Fibroblast of upper back skin (primary cell): ENCODE data around the gene P2RX1.
"Not testable (repeated sequence)": the region's sequence is repeated elsewhere in the genome, so short reads cannot be mapped to it uniquely, and the experiment has no call there.

Source experiments
- DNase-seq: peaks from one replicate; pipeline ENCODE4 v3.0.0-alpha.2; 2013

Gene P2RX1

DNA sequence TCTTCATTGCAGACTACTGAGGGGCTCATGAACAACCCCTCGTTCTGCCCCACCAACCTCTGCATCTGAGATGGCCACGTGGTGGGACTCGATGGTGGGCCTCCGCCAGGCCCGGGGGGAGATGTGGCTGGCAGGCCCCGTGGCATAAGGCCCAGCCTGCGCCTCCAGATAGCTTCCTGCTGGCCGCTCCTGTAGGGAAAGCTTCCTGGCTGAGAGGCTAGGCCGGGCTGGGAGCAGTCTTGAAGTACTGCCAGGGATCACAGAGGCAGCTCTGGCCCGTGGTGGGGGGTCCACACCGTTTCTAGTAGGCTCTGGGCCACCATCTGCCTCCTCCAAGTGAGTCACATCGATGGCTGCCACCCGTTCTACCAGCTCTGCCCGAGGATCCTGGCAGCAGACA lies 31.0 kb downstream of the P2RX1 start:
- no peak for DNase-seq

DNA sequence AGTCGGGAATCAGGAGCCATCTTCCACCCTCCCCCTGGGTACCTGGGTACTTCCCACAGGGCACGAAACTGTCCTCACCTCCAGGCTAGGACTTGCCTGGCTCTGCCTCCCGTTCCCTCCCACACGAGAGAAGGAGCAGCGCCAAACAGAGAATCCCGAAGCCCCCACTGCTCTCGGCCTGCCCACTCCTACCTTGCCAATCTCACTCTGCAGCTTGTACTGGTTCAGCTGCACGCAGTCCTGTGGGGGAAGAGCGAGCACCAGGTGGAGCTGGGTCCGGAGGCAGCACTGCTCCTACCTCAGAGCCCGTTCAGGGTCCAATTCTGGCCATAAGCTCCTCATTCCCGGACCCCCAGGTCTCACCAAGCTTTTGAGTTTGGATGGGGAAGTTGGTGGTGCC lies 32.1 kb downstream of the P2RX1 start:
- DNase-seq: no peak

DNA sequence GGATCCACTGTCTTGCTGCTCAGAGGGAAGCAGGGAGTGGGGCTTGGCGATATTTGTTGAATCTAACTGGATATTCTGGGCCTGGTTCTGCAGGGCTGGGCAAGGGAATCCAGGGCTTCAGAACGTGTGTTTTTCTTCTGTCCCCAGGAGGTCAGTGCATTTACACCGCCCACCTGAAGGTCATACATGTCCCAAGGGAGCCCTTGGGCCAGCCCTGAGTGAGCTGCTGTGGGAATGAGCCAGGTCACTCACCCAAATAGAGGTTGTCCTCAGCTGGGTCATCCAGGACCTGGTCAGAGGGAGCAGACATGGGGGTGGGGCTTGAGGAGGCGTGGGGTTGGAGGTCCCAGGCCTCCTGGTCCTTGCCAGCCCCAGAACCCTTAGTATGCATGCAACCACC lies 34.0 kb downstream of the P2RX1 start:
- no peak for DNase-seq

DNA sequence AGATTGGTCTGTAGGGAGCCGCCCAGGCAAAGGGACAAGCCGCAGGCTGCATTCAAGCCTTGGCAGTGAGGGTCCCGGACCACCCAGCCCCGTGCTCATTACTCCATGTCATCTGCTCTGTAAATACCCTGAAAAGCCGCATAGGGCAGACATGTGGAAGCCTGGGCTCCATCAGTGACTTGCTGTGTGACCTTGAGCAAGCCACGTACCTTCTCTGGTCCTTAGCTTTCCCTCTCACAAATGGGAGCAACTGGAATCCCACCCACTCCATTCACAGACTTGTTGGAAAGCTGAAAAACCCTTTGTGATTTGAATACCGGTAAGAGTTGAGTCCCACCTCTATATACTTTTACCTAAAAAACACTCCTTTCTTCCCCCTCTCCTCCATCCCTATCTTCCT lies 35.3 kb downstream of the P2RX1 start:
- no peak for DNase-seq

DNA sequence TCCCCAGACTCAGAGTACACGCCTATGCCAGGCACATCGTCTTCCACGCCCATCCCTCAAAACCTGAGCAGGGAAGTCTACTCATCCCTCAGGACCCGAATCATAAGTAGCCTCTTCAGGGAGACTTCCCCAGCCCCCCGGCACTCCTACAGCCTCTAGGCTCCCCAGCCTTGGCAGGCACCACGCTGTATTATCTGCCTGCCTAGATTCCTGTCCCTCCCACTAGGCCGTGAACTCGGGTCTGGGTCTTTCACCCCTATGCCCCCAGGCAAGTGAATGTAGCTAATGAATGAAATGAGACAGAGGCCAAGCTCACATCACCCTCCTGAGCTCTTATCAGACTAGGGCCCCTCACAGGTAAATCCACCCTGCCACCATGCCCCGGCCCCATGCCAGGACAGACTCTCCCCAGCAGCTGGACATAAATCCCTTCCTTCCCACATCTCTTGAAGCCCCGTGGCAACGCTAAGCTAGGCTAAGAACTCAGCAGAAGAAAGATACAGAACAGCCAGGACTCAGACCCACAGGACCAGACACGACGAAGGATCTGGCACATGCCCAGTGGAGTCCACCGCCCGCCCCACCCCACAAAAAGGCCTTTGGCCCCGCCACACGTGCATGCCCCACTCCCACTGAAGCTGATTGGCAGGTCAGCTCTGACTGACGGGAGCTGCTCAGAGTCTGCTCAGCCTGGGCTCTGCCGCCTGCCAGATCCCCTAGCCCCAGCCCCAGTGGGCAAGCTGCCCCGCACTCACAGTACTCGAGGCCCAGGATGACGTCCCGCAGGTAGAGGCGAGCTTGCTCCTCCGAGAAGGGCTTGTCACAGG lies 36.5 kb downstream of the P2RX1 start:
- no peak for DNase-seq

DNA sequence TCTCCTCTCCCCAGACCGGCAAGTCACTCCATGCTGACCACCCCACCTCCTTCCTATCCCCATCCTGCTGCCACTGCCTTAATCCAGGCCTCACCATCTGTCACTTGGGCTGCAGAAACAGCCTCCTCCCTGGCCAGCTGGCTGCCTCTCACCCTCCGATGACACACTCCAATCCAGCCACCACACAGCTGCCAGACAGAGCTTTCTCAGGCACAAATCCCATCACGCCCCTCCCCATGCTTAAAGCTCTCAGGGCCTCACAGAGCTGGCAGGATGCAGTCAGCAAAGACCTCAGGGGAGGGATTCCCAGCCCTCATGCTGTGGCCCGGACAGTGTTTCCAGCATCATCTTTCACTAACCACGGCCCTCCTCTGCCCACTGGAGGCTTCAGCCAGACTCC lies 37.1 kb downstream of the P2RX1 start:
- peak; percentile 69 for DNase-seq

DNA sequence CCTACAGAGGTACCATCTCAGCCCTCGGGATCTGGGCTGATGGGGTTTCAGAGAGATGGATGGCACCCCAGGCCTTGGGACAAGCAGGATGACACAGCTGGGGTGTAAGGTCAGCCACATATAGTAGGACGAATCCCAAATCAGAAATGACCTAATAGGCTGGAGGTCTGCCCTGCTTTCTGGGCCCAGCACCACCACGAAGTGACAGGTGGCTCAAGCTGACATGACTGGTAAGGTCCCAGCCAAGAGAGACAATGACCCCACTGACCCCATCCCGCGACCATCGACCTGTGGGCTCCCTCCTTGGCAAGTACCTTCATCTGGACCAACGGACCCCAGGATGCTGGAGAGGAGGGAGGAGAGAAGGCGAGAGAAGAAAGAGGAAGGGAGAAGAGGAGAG lies 39.0 kb downstream of the P2RX1 start:
- DNase-seq: no peak

DNA sequence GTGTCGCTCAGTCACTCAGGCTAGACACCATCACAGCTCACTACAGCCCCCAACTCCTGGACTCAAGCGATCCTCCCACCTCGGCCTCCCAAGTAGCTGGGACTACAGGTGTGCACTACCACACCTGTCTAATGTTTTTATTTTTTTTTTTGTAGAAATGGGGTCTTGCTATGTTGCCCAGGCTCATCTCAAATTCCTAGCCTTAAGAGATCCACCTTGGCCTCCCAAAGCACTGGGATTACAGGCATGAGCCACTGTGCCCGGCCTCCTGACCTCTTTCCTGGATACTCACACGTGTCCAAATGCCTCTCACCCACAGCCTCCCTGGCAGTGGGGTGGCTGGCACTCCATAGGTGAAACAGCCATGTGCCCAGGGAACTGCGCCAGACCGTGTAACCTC lies 40.9 kb downstream of the P2RX1 start:
- DNase-seq: no peak

DNA sequence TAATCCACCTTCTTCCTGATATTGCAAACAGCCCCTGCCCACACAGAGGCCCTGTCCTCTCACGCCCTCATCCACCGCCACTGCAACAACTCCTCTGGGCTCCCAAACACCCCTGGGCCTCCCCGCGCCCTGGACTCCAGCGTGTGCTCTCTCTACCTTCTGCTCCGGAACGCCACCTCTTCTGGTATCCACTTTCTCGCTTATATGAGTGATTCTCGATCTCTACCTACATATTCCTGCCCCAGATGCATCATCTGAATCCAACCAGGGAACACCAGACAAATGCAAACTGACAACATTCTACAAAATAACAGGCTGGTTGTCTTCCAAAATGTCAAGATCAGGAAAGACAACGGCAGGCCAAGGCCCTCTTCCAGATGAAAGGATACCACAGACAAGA lies 42.4 kb downstream of the P2RX1 start:
- DNase-seq: no peak

DNA sequence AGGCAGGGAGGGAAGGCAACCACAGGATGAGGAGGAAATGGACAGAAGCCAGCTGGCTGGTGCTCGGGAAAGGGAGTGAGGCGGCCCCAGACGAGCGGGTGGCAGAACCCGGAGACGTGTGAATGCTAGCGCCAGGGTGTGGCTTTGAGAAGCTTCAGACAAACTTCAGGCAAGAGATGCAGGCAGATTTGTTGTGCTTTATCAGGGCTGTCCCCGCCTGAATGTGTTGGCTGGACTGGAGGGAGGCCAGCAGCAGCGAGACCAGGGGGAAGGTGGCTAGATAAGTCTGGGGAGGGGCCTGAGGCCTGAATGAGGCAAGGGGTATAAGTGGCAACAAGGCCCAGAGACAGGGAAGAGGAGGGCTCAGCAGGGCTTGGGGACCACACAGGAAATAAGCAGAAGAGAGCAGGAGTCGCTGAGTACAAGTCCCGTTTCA lies 45.4 kb downstream of the P2RX1 start:
- DNase-seq: peak; percentile 17

DNA sequence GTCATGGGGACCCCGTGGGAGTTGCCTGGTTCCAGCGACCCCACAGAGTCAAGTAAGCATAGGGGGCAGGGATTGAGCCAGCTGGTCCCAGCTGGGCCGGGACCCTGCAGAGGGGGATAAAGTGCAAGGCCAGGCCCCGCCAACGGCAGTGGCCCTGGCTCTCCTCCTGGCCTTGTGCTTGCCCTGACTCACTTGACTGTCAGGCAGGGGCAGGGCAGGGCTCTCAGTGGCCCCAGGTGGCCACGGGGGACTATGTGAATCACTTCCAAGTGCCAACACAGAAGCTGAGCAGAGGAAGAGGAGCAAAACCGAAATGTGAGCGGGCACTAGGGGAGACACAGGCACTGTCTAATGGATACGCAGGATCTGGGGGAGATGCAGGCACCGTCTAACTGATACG lies 48.7 kb downstream of the P2RX1 start:
- DNase-seq: no peak

DNA sequence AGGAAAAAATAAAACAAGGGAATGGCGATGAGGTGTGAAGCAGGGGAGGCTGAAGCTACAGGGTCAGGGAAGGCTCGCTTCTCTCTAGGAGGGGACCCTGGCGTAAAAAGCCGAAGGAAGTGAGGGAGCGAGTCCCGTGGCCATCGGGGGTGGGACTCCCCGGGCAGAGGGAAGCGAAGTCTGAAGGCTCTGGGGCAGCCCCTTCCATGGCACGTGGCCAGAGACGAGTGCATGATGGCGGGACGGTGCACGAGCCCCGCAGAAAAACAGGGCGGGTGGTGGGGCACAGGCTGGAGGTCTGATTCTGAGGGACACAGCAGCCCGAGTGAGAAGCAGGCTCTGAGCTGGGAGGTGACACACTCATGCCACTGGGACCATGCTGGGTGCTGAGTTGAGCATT lies 49.2 kb downstream of the P2RX1 start:
- no peak for DNase-seq

DNA sequence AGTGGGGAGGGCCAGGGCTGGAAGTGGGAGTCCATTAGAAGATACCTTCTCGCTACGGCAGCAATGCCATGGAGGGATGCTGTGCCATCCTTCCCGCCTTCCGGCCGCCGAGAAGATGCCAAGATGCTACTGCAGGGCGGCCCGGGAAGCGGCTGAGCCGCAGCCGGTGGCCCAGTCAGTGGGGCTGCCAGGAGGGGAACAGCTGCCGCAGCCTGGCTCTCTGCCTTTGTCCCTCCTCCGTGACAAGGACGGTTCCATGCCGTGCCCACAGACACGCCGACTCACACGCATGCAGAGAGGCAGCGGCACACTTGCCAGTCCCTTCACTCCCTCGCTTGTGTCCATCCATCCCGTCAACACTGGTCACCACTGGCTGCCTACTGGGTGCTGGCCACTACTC lies 50.0 kb downstream of the P2RX1 start:
- DNase-seq: no peak

DNA sequence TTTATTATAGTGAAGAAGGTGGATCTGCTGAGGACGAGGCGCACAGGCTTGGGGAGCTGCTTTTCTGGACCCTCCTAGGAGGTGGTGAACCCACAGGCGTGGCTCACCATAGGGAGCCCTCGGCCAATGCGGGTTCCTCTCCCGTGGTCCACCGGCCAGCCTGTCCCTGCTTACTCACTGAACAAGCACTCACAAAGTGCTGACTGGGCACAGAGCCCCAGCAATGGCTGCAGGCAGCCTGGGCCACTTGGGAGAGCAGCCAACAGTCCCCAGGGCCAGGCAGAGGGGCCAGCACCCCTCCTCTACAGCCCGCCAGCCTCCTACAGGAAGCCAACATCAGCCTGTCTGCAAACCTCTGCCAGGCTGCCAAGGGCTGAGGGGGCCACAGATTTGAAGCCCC lies 51.1 kb downstream of the P2RX1 start:
- no peak for DNase-seq

DNA sequence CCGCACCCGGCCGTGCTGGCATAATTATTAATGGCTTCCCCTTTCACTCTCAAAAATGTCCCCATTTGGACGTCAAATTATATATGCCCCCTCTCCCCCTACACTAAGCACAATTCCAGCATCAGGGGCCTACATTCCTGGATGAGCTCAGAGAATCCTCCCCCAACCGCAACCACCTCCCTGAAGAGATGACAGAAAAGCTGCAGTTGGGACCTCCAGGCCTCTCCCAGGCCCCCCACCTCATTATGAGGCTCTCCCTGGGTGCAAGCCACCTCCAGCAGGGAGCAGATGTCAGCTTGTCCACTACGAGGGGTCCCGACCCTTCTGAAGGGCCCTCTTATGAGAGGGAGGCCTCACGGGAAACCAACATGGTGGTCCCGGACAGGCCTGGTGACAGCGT lies 51.7 kb downstream of the P2RX1 start:
- no peak for DNase-seq

DNA sequence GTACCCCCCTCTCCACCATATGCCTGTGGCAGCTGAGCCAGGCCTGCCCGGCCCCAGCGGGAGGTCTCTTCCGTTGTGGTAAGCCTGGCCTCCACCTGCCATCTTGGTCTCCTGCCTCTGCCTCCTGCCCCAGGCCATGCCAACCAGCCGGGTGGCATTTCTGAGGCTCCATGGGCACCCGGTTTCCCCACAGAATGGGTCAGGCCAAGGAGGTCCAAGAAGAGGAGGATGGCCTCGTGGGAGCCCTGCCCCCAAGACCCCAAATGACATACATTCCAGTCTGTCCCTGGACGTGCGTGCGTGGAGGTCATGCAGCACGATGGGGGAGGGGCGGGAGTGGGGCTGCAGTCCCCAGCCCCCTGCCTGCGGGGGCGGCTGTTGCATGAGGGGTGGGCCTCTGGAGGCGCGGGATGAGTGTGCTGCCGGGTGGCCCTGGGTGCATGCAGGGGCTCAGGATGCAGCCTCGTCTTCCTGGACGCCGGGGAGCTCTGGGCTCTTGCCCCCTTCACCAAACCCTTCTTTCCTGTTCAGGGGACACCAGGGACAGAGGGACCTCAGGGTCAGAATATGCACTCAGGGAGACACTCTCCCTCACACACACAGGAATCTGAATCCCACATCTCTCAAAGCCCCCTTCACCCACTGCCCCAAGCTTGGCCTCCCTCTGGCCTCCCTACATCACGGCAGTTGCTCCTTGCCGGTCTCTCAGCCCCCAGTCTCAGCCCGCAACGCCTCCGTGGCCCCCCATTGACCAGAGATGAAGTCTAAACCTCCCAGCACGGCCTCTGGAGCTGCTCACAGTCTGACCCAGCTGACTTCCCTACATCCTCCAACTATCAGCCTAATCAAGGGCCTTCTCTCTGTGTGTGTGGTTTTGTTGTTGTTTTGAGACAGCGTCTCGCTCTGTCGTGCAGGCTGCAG lies 54.2 kb downstream of the P2RX1 start:
- DNase-seq: no peak

DNA sequence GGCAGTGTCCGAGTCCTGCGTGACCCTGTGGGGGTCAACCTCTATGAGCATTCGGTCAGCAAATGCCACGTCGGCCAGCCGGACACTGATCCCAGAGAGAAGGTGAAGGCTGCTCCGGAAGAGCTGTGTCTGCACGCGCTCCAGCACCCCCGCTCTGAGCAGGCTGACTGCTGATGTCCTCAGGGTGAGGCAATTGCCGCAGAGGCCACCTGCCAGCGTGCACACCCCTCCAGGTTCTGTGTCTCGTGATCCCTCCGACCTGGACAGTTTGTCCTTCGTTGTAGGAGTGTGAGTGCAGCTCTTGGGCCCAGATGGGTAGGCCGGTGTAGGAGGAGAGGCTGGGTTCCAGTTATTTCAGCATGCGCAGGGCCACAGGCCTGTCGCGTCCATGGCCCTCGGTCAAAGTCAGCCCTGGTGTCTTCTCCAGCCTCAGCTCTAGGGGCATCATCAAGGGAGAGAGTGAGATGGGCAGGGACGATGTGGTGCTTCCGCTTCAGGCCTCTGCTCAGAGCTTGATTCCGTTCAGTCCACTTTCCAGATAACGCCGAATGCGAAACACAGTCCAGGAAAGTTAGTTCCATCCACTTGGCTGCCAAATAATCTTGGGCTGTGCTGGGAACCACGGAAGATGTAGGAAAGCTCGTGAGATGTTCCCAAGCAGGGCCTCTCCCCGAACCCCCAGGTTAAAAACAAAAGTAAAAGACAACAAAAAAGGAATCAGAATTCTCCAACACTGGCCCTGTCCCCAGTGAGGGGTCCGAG lies 55.1 kb downstream of the P2RX1 start:
- DNase-seq: no peak

DNA sequence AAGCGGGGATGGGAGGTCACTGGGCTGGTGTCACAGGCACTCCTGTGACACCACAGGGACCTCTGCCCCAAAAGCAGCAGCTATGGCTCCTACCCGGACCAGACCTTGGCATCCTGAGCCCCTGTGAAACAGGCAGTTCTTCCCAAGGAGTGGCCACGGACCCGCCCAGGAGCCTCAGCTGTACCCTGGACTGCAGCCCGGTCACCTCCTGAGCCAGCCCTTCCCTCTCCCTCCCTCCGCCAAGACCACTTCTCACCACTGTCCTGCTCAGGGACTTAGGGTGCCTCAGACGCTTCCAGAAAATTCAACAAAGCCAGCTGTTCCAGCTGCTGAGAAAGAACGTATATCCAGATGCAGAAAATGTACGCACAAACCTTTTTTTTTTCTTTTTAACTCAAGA lies 56.3 kb downstream of the P2RX1 start:
- DNase-seq: no peak

DNA sequence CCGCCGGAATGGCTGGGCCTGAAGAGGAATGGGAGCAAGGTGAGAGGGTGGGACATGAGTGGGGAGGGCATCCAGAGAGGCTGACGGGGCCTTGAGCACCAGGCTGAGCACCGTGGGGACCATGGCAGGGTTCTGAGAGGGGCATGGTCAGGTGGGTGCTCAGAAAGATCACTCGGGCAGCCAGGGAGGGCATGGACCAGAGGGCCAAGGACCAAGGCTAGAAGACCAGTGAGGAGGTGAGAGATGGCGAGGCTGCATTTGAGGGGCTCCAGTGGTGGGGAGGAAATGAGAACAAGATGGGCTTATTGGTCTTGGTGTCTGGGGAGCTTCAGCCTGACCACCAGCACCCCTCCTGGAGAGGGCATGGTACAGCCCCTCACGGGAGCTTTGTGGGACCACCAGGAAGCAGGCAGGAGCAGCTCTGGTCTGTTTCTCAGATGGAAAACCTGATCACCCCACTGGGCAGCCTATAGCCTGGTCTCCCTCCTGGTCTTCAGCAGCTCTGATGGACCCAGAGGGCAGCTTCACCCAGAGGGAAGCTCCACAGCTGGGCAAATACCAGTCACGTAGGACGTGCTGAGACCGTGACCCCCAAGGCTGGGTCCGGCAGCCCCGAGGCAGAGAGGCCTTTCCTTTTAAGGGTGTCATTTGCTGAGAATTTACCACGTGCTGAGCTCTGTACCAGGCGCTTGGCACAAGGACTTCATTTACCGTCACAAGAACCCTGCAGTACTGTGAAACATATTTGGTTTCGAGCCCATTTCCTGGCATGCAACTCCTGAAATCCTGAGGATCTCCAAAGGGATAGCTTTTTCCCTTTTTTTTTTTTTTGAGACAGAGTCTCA lies 58.8 kb downstream of the P2RX1 start:
- no peak for DNase-seq

DNA sequence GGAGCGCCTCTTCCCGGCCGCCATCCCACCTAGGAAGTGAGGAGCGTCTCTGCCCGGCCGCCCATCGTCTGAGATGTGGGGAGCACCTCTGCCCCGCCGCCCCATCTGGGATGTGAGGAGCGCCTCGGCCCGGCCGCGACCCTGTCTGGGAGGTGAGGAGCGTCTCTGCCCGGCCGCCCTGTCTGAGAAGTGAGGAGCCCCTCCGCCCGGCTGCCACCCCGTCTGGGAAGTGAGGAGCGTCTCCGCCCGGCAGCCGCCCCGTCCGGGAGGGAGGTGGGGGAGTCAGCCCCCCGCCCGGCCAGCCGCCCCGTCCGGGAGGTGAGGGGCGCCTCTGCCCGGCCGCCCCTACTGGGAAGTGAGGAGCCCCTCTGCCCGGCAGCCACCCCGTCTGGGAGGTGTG lies 62.1 kb downstream of the P2RX1 start:
- DNase-seq: not testable (repeated sequence)

DNA sequence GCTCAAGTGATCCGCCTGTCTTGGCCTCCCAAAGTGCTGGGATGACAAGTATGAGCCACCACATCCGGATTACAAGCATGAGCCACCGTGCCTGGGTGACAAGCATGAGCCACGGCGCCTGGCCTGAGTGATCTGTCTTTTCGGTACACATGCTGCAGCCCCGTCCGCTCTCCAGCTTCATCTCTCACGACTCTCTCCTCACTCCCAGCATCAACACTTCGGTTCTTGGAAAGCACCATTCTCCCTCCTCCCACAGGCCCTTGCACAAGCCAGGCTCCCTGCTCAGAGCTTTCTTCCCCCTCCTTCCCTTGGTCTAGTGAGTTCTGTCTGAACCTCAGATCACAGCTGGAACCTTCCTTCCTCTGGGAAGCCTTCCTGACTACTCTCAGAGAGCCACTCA lies 63.7 kb downstream of the P2RX1 start:
- DNase-seq: no peak

DNA sequence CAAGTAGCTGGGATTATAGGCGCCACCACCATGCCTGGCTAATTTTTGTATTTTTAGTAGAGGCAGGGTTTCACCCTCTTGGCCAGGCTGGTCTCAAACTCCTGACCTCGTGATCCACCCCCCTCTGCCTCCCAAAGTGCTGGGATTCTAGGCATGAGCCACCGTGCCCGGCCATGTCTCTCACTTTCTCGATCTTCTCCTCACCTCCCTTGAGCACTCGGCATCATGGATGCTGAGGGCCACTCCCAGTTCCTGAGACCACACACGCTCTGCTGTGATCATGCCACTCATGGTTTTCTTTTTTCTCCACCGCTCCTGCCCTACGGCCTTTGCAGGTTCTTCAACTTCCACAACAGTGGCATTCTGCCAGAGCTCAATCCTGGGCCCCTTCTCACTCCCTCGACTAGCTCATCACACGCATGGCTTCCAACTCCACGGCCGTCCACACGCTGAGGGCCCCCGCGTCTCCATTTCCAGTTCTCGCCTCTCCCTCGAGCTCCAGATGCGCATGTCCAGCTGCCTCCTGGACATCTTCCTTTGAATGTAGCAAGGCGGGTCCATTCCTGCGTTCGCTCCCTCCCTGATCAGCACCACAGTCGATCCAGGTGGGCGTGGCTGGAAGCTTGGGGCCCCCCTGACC lies 64.7 kb downstream of the P2RX1 start:
- DNase-seq: no peak
